DMS53 treated with DMSO at 0.1 percent for 48 hours (cell line): ENCODE measurements around the gene MLH3.

Experiments used
- DNase-seq: peaks from one replicate; lab custom pipeline; 2025; ENCODE audit not compliant: unreplicated experiment; lab: John Stamatoyannopoulos, UW

The MLH3 gene

GRCh38 chr14:74973905-74974363 is 77.3 kb downstream of the MLH3 start:
- DNase-seq, result no peak

- no peak for DNase-seq
These were observed 78.1 kb downstream of the MLH3 start for GRCh38 chr14:74973003-74973653.

- no peak for DNase-seq
These were observed 82.5 kb downstream of the MLH3 start for GRCh38 chr14:74968811-74969210.

GRCh38 chr14:74965486-74966153 is 85.6 kb downstream of the MLH3 start:
- no peak for DNase-seq

GRCh38 chr14:74964787-74965485 is 86.3 kb downstream of the MLH3 start:
- no peak for DNase-seq
